Progenitor cell of endocrine pancreas (in vitro differentiated cells): ENCODE results near the gene NLGN1. TPM values are rescaled to one million over a fixed set of nuclear protein-coding genes. Genes with fewer than 3 reads are reported as not detected.

Experiments
- DNase-seq: peaks from one replicate; pipeline ENCODE4 v3.0.0; 2021; ENCODE audit warnings: low spot score; ENCODE audit not compliant: unreplicated experiment
- H3K27ac Mint-ChIP-seq: 2 replicates; pipeline ENCODE4 v1.8.0; 2021; ENCODE audit warnings: mild to moderate bottlenecking, moderate library complexity, mixed read lengths
- H3K27me3 Mint-ChIP-seq: 2 replicates; pipeline ENCODE4 v1.8.0; 2021; ENCODE audit warnings: mixed read lengths
- H3K36me3 Mint-ChIP-seq: 2 replicates; pipeline ENCODE4 v1.8.0; 2022; ENCODE audit warnings: mixed read lengths; ENCODE audit not compliant: insufficient read depth
- H3K4me1 Mint-ChIP-seq: 2 replicates; pipeline ENCODE4 v1.8.0; 2021; ENCODE audit warnings: low read depth, mixed read lengths
- H3K4me3 Mint-ChIP-seq: 2 replicates; pipeline ENCODE4 v1.8.0; 2021; ENCODE audit warnings: low read depth, mild to moderate bottlenecking, moderate library complexity, mixed read lengths
- H3K9me3 Mint-ChIP-seq: 2 replicates; pipeline ENCODE4 v1.8.0; 2021; ENCODE audit warnings: low read depth, mixed read lengths
- total RNA-seq: library from RNA; stranded (reverse); gene quantifications from 2 replicates; pipeline ENCODE4 v1.2.1, GENCODE V29; 2021
- TF ChIP-seq, protein P1 (sequence below): fragments of 200-600 bp; sonication (generic); IDR thresholded peaks from one replicate; pipeline ENCODE4 v1.5.0; 2021; ENCODE audit warnings: antibody characterized with exemption, mild to moderate bottlenecking; ENCODE audit not compliant: unreplicated experiment

NLGN1 gene
- total RNA-seq, 1 donor from 2014 or later, result 5.7 TPM

DNA sequence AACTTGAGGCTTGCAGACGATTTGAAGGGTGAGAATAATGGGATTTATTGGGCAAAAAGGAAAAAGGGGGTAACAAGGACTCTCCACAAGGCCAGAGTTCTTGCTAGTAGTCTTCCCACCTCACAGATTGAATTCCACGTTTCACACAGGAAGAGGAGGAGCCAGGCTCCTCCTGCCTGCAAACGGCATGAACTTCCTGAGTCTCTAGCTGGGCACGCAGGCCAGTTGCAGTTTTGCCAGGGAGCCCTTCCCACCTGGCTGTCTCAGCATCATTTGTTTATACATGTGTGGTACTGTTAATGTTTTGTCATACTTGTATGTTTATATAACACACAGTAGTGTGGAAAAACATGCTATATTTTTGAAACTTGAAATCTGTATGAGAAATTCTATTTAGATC is 155.0 kb downstream of the NLGN1 start:
- TF ChIP-seq, protein P1, sequence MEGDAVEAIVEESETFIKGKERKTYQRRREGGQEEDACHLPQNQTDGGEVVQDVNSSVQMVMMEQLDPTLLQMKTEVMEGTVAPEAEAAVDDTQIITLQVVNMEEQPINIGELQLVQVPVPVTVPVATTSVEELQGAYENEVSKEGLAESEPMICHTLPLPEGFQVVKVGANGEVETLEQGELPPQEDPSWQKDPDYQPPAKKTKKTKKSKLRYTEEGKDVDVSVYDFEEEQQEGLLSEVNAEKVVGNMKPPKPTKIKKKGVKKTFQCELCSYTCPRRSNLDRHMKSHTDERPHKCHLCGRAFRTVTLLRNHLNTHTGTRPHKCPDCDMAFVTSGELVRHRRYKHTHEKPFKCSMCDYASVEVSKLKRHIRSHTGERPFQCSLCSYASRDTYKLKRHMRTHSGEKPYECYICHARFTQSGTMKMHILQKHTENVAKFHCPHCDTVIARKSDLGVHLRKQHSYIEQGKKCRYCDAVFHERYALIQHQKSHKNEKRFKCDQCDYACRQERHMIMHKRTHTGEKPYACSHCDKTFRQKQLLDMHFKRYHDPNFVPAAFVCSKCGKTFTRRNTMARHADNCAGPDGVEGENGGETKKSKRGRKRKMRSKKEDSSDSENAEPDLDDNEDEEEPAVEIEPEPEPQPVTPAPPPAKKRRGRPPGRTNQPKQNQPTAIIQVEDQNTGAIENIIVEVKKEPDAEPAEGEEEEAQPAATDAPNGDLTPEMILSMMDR, result no peak
- H3K36me3 Mint-ChIP-seq, result no peaks in the 10 kb centered on the region
- no peak overlapping the region for H3K4me3 Mint-ChIP-seq
- no peaks in the 10 kb centered on the region for H3K9me3 Mint-ChIP-seq
- DNase-seq, result no peak
- H3K27me3 Mint-ChIP-seq, result no peaks in the 10 kb centered on the region
- H3K4me1 Mint-ChIP-seq, result peaks cover 3% of the 10 kb centered on the region
- no peak overlapping the region for H3K27ac Mint-ChIP-seq

DNA sequence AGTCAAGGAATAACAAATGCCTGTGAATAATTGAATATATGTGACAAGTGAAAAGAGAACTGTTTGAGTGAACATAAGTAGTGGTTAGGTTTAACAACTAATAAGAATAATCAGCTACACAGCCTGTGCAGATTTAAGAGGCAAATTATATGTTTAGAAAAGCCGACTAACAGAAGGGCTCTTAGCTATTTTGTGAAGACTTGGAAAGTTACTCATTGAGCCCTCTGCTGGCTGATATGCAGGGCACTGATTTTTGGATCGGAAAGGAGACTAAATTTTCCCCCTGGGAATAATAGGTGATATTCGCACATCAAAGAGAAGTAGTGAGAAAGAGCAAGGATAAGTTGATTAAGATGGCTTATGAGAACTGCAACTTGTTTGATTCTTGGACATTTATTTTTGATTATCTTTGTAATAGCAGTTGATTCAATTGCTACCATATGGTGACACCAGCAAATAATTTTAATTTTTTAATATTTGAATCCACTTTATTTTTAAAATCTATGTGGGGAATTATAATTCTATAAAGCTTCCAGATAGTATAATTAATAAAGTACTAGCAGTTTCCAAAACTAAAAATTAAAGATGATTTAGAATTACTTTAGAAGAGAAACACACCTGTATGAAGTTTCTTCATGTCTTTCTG is 156.2 kb downstream of the NLGN1 start:
- Mint-ChIP-seq H3K27ac (no peak overlapping the region), H3K4me1 (peaks cover 3% of the 10 kb centered on the region), H3K36me3 (no peaks in the 10 kb centered on the region), H3K4me3 (no peak overlapping the region), H3K9me3 (no peaks in the 10 kb centered on the region), H3K27me3 (no peaks in the 10 kb centered on the region)
- no peak for DNase-seq
- TF ChIP-seq, protein P1, result peak; percentile 75

DNA sequence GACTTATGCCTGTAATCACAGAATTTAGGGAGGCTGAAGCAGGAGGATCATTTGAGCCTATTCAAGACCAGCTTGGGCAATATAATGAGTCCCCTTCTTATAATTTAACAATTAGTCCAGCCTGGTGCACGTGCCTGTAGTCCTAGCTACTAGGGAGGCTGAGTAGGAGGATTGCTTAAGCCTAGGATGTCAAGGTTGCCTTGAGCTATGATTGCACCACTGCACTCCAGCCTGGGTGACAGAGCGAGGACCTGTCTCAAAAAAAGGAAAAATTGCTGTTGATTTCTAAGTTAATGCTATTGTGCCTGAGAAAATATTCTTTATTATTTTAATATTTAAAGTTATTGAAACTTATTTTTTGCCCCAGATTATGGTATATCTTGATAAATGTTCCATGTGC is 159.0 kb downstream of the NLGN1 start:
- no peaks in the 10 kb centered on the region for H3K9me3 Mint-ChIP-seq
- DNase-seq, result no peak
- H3K27me3 Mint-ChIP-seq, result no peaks in the 10 kb centered on the region
- H3K27ac Mint-ChIP-seq, result no peak overlapping the region
- TF ChIP-seq, protein P1, result no peak
- H3K4me3 Mint-ChIP-seq, result no peak overlapping the region
- H3K4me1 Mint-ChIP-seq, result peaks cover 3% of the 10 kb centered on the region
- H3K36me3 Mint-ChIP-seq, result no peaks in the 10 kb centered on the region

DNA sequence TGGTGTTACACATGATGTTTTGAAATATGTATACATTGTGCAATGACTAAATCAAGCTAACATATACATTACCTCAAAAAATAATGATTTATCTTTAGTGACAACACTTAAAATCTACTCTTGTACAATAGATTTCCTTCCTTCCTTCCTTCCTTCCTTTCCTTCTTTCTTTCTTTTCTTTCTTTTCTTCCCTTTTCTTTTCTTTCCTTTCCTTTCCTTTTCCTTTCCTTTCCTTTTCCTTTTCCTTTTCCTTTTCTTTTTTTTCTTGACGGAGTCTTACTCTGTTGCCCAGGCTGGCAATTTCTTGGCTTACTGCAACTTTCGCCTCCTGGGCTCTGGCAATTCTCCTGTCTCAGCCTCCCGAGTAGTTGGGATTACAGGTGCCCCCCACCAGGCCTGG is 170.5 kb downstream of the NLGN1 start:
- DNase-seq, result no peak
- Mint-ChIP-seq H3K27me3 (no peaks in the 10 kb centered on the region), H3K4me1 (peaks cover 3% of the 10 kb centered on the region), H3K4me3 (no peak overlapping the region), H3K9me3 (no peaks in the 10 kb centered on the region), H3K36me3 (no peaks in the 10 kb centered on the region), H3K27ac (no peak overlapping the region)
- TF ChIP-seq, protein P1, result no peak

DNA sequence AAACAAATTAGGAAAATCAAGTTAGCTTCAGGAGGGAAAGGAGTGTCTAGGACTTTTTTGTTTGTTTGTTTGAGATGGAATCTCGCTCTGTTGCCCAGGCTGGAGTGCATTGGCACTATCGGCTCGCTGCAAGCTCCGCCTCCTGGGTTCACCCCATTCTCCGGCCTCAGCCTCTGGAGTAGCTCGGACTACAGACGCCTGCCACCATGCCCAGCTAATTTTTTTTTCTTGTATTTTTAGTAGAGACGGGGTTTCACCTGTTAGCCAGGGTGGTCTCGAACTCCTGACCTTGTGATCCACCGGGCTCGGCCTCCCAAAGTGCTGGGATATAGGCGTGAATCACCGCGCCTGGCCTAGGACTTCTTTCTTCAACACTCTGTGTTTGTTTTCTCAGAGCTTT is 171.1 kb downstream of the NLGN1 start:
- no peaks in the 10 kb centered on the region for H3K27me3 Mint-ChIP-seq
- DNase-seq, result no peak
- no peak overlapping the region for H3K27ac Mint-ChIP-seq

More for the DNA sequence above, 171.1 kb downstream of the NLGN1 start:
- Mint-ChIP-seq H3K36me3 (no peaks in the 10 kb centered on the region), H3K9me3 (no peaks in the 10 kb centered on the region), H3K4me1 (peaks cover 3% of the 10 kb centered on the region), H3K4me3 (no peak overlapping the region)
- TF ChIP-seq, protein P1, result no peak
